ENCODE results near the gene PLCB1.

DNA sequence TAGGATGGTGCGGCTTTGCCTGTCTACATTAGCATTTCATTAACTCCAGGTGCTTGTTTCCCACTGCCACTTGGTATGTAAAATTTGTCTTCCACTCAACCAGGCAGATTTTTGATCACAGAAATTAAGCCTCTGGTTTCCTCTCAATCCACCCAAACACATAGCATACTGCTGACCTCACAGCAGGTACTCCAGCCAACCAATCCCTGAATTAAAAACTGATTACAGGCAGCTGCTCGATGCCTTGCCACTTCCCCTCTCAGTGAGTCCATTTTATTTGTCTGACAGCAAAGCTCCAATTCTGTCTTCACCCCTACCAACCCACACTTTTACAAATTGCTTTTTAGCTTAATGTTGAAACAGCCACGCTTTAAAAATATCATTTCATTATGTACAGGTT, 95.2 kb downstream of the PLCB1 start:
- TF ChIP-seq, protein P1, sequence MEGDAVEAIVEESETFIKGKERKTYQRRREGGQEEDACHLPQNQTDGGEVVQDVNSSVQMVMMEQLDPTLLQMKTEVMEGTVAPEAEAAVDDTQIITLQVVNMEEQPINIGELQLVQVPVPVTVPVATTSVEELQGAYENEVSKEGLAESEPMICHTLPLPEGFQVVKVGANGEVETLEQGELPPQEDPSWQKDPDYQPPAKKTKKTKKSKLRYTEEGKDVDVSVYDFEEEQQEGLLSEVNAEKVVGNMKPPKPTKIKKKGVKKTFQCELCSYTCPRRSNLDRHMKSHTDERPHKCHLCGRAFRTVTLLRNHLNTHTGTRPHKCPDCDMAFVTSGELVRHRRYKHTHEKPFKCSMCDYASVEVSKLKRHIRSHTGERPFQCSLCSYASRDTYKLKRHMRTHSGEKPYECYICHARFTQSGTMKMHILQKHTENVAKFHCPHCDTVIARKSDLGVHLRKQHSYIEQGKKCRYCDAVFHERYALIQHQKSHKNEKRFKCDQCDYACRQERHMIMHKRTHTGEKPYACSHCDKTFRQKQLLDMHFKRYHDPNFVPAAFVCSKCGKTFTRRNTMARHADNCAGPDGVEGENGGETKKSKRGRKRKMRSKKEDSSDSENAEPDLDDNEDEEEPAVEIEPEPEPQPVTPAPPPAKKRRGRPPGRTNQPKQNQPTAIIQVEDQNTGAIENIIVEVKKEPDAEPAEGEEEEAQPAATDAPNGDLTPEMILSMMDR (IDR thresholded peaks at IDR 0.05; ENCODE audit: low read depth, low read length, poor library complexity, severe bottlenecking), result no peak
- no peak for TF ChIP-seq EZH2phosphoT487 (IDR thresholded peaks at IDR 0.05; ENCODE audit: borderline replicate concordance, low read length)
